KBM-7 (cell line): ENCODE results near the gene CDH5.

Experiments
- DNase-seq: peaks from one replicate; pipeline ENCODE4 v3.0.0-alpha.2; 2015
- in situ Hi-C: fragments of 300-500 bp; cut with MboI; formaldehyde crosslinking; loops from 2 replicates; pipeline ENCODE4 v1.14.3; 2020; ENCODE audit warnings: low sequenced_read_pairs, low pct_unique_long_range_greater_than_20kb, mixed read lengths

Gene CDH5

GRCh38 chr16:66386629-66387622, 20.4 kb downstream of the CDH5 start:
- no peak for DNase-seq
- in situ Hi-C loops = no loop called here

GRCh38 chr16:66387817-66388332, 21.4 kb downstream of the CDH5 start:
- in situ Hi-C loops = no loop called here
- no peak for DNase-seq

GRCh38 chr16:66388350-66389139, 22.1 kb downstream of the CDH5 start:
- in situ Hi-C loops = no loop called here
- DNase-seq = no peak

- in situ Hi-C loops = no loop called here
- no peak for DNase-seq
Measured at GRCh38 chr16:66389256-66390176, 23.0 kb downstream of the CDH5 start.

- in situ Hi-C loops = no loop called here
- DNase-seq = no peak
Measured at GRCh38 chr16:66390346-66391108, 24.0 kb downstream of the CDH5 start.

- no peak for DNase-seq
- in situ Hi-C loops = no loop called here
Measured at GRCh38 chr16:66391726-66392670, 25.5 kb downstream of the CDH5 start.

GRCh38 chr16:66395806-66396555, 29.5 kb downstream of the CDH5 start:
- DNase-seq = no peak

GRCh38 chr16:66397736-66398433, 31.4 kb downstream of the CDH5 start:
- in situ Hi-C loops = no loop called here
- no peak for DNase-seq

More at GRCh38 chr16:66395806-66396555, 29.5 kb downstream of the CDH5 start:
- in situ Hi-C loops = no loop called here

- in situ Hi-C loops = no loop called here
- no peak for DNase-seq
Measured at GRCh38 chr16:66399031-66399430, 32.5 kb downstream of the CDH5 start.

- in situ Hi-C loops = loop anchor here (25.0 kb wide), 2 partner anchors 187 to 462 kb away; partner anchors contain the start of gene CMTM2
- DNase-seq = no peak
Measured at GRCh38 chr16:66399930-66400329, 33.4 kb downstream of the CDH5 start.

GRCh38 chr16:66400503-66401380, 34.3 kb downstream of the CDH5 start:
- no peak for DNase-seq
- in situ Hi-C loops = loop anchor here (25.0 kb wide), 2 partner anchors 187 to 462 kb away; partner anchors contain the start of gene CMTM2

GRCh38 chr16:66401610-66402009, 35.1 kb downstream of the CDH5 start:
- no peak for DNase-seq
- in situ Hi-C loops = loop anchor here (25.0 kb wide), 2 partner anchors 186 to 461 kb away; partner anchors contain the start of gene CMTM2

- in situ Hi-C loops = loop anchor here (25.0 kb wide), 2 partner anchors 185 to 460 kb away; partner anchors contain the start of gene CMTM2
- DNase-seq = no peak
Measured at GRCh38 chr16:66402166-66402565, 35.7 kb downstream of the CDH5 start.

GRCh38 chr16:66402591-66403230, 36.2 kb downstream of the CDH5 start:
- in situ Hi-C loops = loop anchor here (25.0 kb wide), 2 partner anchors 185 to 460 kb away; partner anchors contain the start of gene CMTM2
- no peak for DNase-seq
